SK-N-SH treated with all-trans-retinoic acid at 6 μM for 48 hours (cell line): ENCODE results near the gene CCR6.

Experiments used
- ARNTL ChIP-seq: fragments of 450-650 bp; formaldehyde crosslinking; IDR thresholded peaks from 2 replicates; pipeline ENCODE4 v1.5.0; 2020; ENCODE audit warnings: low read depth, mild to moderate bottlenecking, moderate library complexity, borderline replicate concordance
- ESRRG ChIP-seq: fragments of 250-450 bp; sonication (Bioruptor Pico); IDR thresholded peaks from 2 replicates; pipeline ENCODE4 v1.6.1; 2021; ENCODE audit warnings: mild to moderate bottlenecking
- RARB ChIP-seq: fragments of 250-450 bp; sonication (Bioruptor Pico); IDR thresholded peaks from 2 replicates; pipeline ENCODE4 v1.8.0; 2021; ENCODE audit warnings: mild to moderate bottlenecking, moderate library complexity
- TOX ChIP-seq: fragments of 250-450 bp; sonication (Bioruptor Pico); IDR thresholded peaks from 2 replicates; pipeline ENCODE4 v1.8.0; 2021; ENCODE audit warnings: mild to moderate bottlenecking, moderate library complexity, borderline replicate concordance
- ZFP3 ChIP-seq: fragments of 250-450 bp; sonication (Bioruptor Pico); IDR thresholded peaks from 2 replicates; pipeline ENCODE4 v1.5.0; 2020; ENCODE audit warnings: mild to moderate bottlenecking, moderate library complexity
- ZNF70 ChIP-seq: fragments of 450-650 bp; formaldehyde crosslinking; IDR thresholded peaks from 2 replicates; pipeline ENCODE4 v1.5.0; 2020; ENCODE audit warnings: mild to moderate bottlenecking, moderate library complexity
- ZNF8 ChIP-seq: fragments of 450-650 bp; formaldehyde crosslinking; IDR thresholded peaks from 2 replicates; pipeline ENCODE4 v1.5.0; 2020; ENCODE audit warnings: mild to moderate bottlenecking, moderate library complexity

DNA sequence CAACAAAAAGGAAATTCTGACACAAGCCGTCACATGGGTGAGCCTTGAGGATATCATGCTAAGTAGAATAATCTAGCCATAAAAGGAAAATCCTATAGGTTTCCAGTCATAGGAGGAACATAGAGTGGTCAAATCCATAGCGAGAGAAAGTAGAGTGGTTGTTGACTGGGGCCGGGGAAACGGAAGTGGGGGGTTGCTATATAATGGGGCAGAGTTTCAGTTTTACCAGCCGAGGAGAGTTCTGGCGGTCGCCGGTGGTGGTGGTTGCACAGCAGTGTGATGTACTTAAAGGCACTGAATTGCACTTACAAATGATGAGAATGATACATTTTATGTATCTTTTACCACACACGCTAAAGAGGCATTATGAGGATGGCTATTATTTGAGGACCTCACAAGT, 30.0 kb downstream of the CCR6 start:
- TF ChIP-seq ZNF70 (CRISPR knock-in tag) (no peak), TOX (CRISPR knock-in tag) (no peak), ZFP3 (CRISPR knock-in tag) (no peak), ZNF8 (CRISPR knock-in tag) (no peak), RARB (CRISPR knock-in tag) (no peak), ARNTL (CRISPR knock-in tag) (no peak), ESRRG (CRISPR knock-in tag) (no peak)
